HEK293T (cell line): ENCODE measurements around the gene LDHA.

Experiments used
- BHLHE40 ChIP-seq: fragments of 450-650 bp; IDR thresholded peaks from 2 replicates; pipeline ENCODE4 v1.6.1; 2016; ENCODE audit warnings: mild to moderate bottlenecking, moderate library complexity, borderline replicate concordance
- FOXK2 ChIP-seq: fragments of 450-650 bp; IDR thresholded peaks from 2 replicates; pipeline ENCODE4 v1.6.1; 2016; ENCODE audit warnings: mild to moderate bottlenecking
- HDGF ChIP-seq: fragments of 450-650 bp; IDR thresholded peaks from 2 replicates; pipeline ENCODE4 v1.6.1; 2017; ENCODE audit warnings: antibody characterized with exemption, borderline replicate concordance

DNA sequence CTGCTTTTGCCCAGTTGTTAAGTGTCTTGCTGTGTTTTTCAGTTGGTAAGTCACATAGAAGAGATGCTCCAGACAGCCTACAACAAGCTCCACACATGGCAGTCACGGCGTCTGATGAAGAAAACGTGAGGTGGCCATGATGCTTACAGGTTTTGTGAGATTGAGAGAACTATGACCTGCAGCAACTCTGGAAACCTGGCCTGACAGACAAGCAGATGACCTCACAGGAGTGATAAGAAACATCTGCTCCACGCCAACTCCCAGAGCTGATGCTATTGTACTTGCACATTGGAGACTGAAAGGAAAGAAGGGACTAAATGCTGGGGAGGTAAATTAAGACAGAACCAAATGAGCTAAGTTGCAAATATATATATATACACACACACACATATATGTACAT is 28.6 kb upstream of the LDHA start:
- TF ChIP-seq FOXK2 (no peak), BHLHE40 (no peak), HDGF (no peak)
